Ishikawa (cell line): Measurements from ENCODE around the gene CYP27C1.

ENCODE experiments used
- CEBPB ChIP-seq: IDR thresholded peaks from 2 replicates; pipeline ENCODE4 v1.6.1; 2012
- CREB1 ChIP-seq: IDR thresholded peaks from 2 replicates; pipeline ENCODE4 v1.6.1; 2012; ENCODE audit warnings: low read depth
- EGR1 ChIP-seq: IDR thresholded peaks from 2 replicates; pipeline ENCODE4 v1.6.1; 2012
- EP300 ChIP-seq: IDR thresholded peaks from 2 replicates; pipeline ENCODE4 v1.6.1; 2012; ENCODE audit warnings: borderline replicate concordance
- FOXM1 ChIP-seq: IDR thresholded peaks from 2 replicates; pipeline ENCODE4 v1.6.1; 2012; ENCODE audit warnings: low read depth, borderline replicate concordance
- NFIC ChIP-seq: IDR thresholded peaks from 2 replicates; pipeline ENCODE4 v1.6.1; 2012
- RAD21 ChIP-seq: IDR thresholded peaks from 2 replicates; pipeline ENCODE4 v1.6.1; 2012; ENCODE audit warnings: low read depth
- TAF1 ChIP-seq: IDR thresholded peaks from 2 replicates; pipeline ENCODE4 v1.6.1; 2012; ENCODE audit warnings: low read depth, mild to moderate bottlenecking
- TCF12 ChIP-seq: IDR thresholded peaks from 2 replicates; pipeline ENCODE4 v1.6.1; 2012; ENCODE audit warnings: low read depth
- TEAD4 ChIP-seq: IDR thresholded peaks from 2 replicates; pipeline ENCODE4 v1.6.1; 2012
- USF1 ChIP-seq: IDR thresholded peaks from 2 replicates; pipeline ENCODE4 v1.6.1; 2012
- YY1 ChIP-seq: IDR thresholded peaks from 2 replicates; pipeline ENCODE4 v1.6.1; 2012; ENCODE audit warnings: low read depth
- ZBTB7A ChIP-seq: IDR thresholded peaks from 2 replicates; pipeline ENCODE4 v1.6.1; 2012; ENCODE audit warnings: low read depth
- TF ChIP-seq, protein P1 (sequence below): IDR thresholded peaks from 2 replicates; pipeline ENCODE4 v1.6.1; 2012
- TF ChIP-seq, protein P2 (sequence below): IDR thresholded peaks from 2 replicates; pipeline ENCODE4 v1.6.1; 2012; ENCODE audit warnings: low read depth, mild to moderate bottlenecking

The CYP27C1 gene

DNA sequence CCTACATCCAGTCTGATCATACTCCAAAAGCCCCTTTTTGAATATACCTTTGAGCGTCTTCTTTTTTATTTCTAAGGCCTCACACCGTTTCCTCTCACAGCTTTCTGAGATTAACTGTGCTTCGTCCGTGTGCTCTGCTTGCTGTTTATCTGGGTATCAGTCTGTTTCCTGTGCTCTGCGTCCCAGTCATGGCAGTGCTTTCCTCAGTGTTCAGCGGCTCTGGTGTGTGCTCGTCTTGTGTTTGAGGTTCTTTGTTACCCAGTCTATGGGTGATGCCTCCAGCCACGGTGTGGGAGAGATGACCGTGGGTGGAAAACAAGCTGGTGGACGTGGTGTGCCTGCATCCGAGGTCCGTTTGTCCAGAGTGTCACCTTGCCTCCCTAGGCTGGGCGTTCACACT is 79.6 kb downstream of the CYP27C1 start:
- TF ChIP-seq FOXM1 (no peak), YY1 (no peak), EP300 (no peak), NFIC (no peak), TCF12 (no peak), TEAD4 (no peak), CREB1 (no peak)
- TF ChIP-seq, protein P1, sequence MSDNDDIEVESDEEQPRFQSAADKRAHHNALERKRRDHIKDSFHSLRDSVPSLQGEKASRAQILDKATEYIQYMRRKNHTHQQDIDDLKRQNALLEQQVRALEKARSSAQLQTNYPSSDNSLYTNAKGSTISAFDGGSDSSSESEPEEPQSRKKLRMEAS = no peak
- TF ChIP-seq, protein P2, sequence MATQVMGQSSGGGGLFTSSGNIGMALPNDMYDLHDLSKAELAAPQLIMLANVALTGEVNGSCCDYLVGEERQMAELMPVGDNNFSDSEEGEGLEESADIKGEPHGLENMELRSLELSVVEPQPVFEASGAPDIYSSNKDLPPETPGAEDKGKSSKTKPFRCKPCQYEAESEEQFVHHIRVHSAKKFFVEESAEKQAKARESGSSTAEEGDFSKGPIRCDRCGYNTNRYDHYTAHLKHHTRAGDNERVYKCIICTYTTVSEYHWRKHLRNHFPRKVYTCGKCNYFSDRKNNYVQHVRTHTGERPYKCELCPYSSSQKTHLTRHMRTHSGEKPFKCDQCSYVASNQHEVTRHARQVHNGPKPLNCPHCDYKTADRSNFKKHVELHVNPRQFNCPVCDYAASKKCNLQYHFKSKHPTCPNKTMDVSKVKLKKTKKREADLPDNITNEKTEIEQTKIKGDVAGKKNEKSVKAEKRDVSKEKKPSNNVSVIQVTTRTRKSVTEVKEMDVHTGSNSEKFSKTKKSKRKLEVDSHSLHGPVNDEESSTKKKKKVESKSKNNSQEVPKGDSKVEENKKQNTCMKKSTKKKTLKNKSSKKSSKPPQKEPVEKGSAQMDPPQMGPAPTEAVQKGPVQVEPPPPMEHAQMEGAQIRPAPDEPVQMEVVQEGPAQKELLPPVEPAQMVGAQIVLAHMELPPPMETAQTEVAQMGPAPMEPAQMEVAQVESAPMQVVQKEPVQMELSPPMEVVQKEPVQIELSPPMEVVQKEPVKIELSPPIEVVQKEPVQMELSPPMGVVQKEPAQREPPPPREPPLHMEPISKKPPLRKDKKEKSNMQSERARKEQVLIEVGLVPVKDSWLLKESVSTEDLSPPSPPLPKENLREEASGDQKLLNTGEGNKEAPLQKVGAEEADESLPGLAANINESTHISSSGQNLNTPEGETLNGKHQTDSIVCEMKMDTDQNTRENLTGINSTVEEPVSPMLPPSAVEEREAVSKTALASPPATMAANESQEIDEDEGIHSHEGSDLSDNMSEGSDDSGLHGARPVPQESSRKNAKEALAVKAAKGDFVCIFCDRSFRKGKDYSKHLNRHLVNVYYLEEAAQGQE = no peak

DNA sequence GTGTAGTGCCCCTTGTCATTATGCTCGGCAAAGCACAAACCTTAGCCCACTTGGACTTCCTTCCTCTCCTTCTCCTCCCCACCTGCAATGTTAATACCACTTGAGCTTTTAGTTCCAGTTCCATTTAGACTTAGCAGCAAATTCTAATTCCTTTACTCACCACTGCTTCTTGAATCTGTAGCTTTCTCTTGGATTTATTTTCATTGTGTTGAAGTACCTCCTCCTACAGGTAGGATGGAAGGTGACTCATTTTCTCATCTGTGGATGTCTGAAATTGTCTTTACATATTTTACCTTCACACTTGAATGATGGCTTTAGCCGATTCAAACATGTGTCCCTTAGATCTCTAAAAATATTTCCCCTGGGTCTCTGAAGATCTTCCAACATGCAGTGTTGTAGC is 80.3 kb downstream of the CYP27C1 start:
- no peak for TF ChIP-seq TAF1
- no peak for TF ChIP-seq USF1
- TF ChIP-seq NFIC = no peak
- no peak for TF ChIP-seq EP300
- TF ChIP-seq CREB1 = no peak
- TF ChIP-seq, protein P1 = no peak
- no peak for TF ChIP-seq ZBTB7A
- no peak for TF ChIP-seq CEBPB
- TF ChIP-seq, protein P2 = no peak
- no peak for TF ChIP-seq TCF12
- no peak for TF ChIP-seq FOXM1
- no peak for TF ChIP-seq TEAD4
- no peak for TF ChIP-seq RAD21
- TF ChIP-seq YY1 = no peak
- no peak for TF ChIP-seq EGR1

DNA sequence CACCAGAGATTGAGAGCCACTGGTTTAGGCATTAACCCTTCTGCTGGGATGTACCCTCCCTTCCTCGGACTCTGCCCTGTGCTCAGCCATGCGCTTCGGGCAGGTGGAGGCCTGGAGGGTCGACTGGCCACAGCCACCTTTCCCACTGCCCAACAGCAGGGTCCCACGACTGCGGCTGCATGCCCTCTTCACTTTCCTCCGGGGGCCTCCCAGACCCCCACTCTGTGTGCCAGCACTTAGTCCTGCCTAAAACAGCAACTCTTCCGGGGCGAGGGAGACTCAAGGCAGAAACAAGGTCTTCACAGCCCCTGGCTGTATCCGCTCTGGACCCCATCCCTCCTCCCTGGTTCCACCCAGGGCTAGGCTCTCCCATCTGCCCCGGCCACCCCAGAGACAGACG is 81.8 kb downstream of the CYP27C1 start:
- TF ChIP-seq ZBTB7A (no peak), USF1 (no peak), EGR1 (no peak), CREB1 (no peak), CEBPB (no peak), TAF1 (no peak), RAD21 (no peak), TEAD4 (no peak)
- TF ChIP-seq, protein P1 = no peak

DNA sequence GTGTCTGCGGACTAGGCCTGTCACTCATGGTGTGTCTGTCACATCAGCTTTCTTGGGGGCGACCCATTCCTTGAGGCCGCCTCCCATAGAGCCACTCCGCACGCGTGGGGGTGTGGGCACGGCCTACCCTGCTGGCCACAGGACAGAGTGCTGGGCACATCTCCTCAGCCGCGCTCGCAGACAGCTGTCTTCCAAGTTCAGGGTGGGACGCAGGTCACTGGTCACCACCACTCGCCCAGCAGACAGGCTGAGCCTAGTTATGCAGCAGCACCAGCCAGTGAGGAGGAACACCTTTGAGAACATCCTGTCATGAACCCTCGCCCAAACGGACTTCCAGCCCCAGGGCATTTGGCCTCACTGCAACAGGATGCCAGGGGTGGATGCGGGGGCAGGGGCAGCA is 82.4 kb downstream of the CYP27C1 start:
- TF ChIP-seq YY1 (no peak), NFIC (no peak), TAF1 (no peak), TEAD4 (no peak), USF1 (no peak), RAD21 (no peak), TCF12 (no peak), EP300 (no peak), EGR1 (no peak), CREB1 (no peak), ZBTB7A (no peak), CEBPB (no peak)
- TF ChIP-seq, protein P1 = no peak
- TF ChIP-seq, protein P2 = no peak
